ENCODE measurements around the gene TTLL11. TPM values are rescaled to one million over a fixed set of nuclear protein-coding genes. Genes with fewer than 3 reads are reported as not detected.

The TTLL11 gene
- total and polyA plus RNA-seq, 2 of the 8 experiments (the other 6 are each of a cell fraction or from before 2014, with no cell fraction given): 0.56 to 0.80 TPM

- H3K14ac ChIP-seq (ENCODE audit: insufficient read length): no peak overlapping the region
- no peak overlapping the region for H2BK15ac ChIP-seq (ENCODE audit: low read length)
- DNase-seq (ENCODE audit: low read depth in 1 of 2, low spot score in 2 of 2) (peak in 1 of 2 experiments; percentile 60), FAIRE-seq (peak; percentile 48)
- no peak overlapping the region for H3K18ac ChIP-seq (ENCODE audit: extremely low read depth, low read length)
- H3K23me2 ChIP-seq (ENCODE audit: low read depth, low read length): no peaks in the 10 kb centered on the region
- no peak overlapping the region for H3K27ac ChIP-seq (ENCODE audit: low read depth, low read length)
- no peaks in the 10 kb centered on the region for H3K79me1 ChIP-seq (ENCODE audit: low read depth, low read length)
- H3K23ac ChIP-seq (ENCODE audit: insufficient read length): no peak overlapping the region
- H2BK20ac ChIP-seq (ENCODE audit: low read length): no peak overlapping the region
- ChIA-PET CTCF (ENCODE audit: partially characterized antibody) (interaction anchor here (0.6 to 3.7 kb wide), 26 partner anchors 8 to 436 kb away, joined by 3 to 14 read pairs (median 4); partner anchors contain the start of gene GGTA1), POLR2A (ENCODE audit: partially characterized antibody) (interaction anchor here (0.6 kb wide), 1 partner anchor 528 kb away, joined by 3 read pairs; no protein-coding TSS in a partner anchor)
- H3K27me3 ChIP-seq (replicated peaks in 1 of 4; ENCODE audit: control insufficient read depth in 3 of 4, extremely low read depth in 1 of 4, insufficient read depth in 3 of 4, low read length in 3 of 4): no peaks in the 10 kb centered on the region; a peak in 2 of 7 replicates
- no peak overlapping the region for H2BK5ac ChIP-seq (ENCODE audit: low read depth, low read length)
- no peaks in the 10 kb centered on the region for H3K36me3 ChIP-seq (ENCODE audit: control insufficient read depth in 2 of 4, insufficient read depth in 4 of 4, low read length in 3 of 4)
- H3K4me3 ChIP-seq (ENCODE audit: extremely low read depth in 1 of 4, insufficient read depth in 2 of 4, low read depth in 3 of 4, low read length in 4 of 4): no peak overlapping the region
- WGBS, 2 experiments (ENCODE audit: extremely low coverage in 1 of 2, insufficient coverage in 1 of 2, insufficient read length in 1 of 2, insufficient replicate concordance in 2 of 2, low coverage in 1 of 2, low lambda C conversion rate in 2 of 2, missing lambda C conversion rate in 1 of 2): 75% methylated on average over 9 of the region's 9 CpGs; no CpG with 5 or more reads in 1 of the 2 experiments
- H3K4me2 ChIP-seq (ENCODE audit: insufficient read depth in 1 of 2, low read depth in 2 of 2, low read length in 2 of 2): no peak overlapping the region
- no peak overlapping the region for H3K4ac ChIP-seq (replicated peaks; ENCODE audit: insufficient read length, low read depth, low read length)
- no peak overlapping the region for H2AFZ ChIP-seq (ENCODE audit: low read length)
- no peak overlapping the region for H3K56ac ChIP-seq (replicated peaks; ENCODE audit: insufficient read length, low read depth, low read length)
- H4K5ac ChIP-seq (ENCODE audit: insufficient read length, low read depth, low read length): no peak overlapping the region
- H4K20me1 ChIP-seq (replicated peaks in 1 of 2; ENCODE audit: control insufficient read depth in 1 of 2, insufficient read depth in 2 of 2, low read length in 2 of 2): no peaks in the 10 kb centered on the region
- no peaks in the 10 kb centered on the region for H3K9me3 ChIP-seq (ENCODE audit: insufficient read depth in 2 of 2, low read depth in 1 of 2, low read length in 1 of 2)
- no peak overlapping the region for H3K9ac ChIP-seq (replicated peaks in 1 of 4; ENCODE audit: extremely low read depth in 1 of 4, low read depth in 3 of 4, low read length in 3 of 4)
- no peak overlapping the region for H4K8ac ChIP-seq (ENCODE audit: extremely low read depth, insufficient read depth, low read length)
- peaks cover 0 to 5% (median 1%) of the 10 kb centered on the region in 4 experiments; a peak in 2 of 7 replicates for H3K4me1 ChIP-seq (replicated peaks in 1 of 4; ENCODE audit: control insufficient read depth in 3 of 4, insufficient read depth in 4 of 4, low read length in 3 of 4)
- H2AK5ac ChIP-seq (ENCODE audit: low read depth, low read length): no peak overlapping the region
- no peak overlapping the region for H2BK12ac ChIP-seq (ENCODE audit: low read depth, low read length)
- no peaks in the 10 kb centered on the region for H3K79me2 ChIP-seq (ENCODE audit: control insufficient read depth in 1 of 2, insufficient read depth in 2 of 2, low read length in 2 of 2)
- H2BK120ac ChIP-seq (replicated peaks; ENCODE audit: low read depth, low read length): no peak overlapping the region
- H4K91ac ChIP-seq (replicated peaks; ENCODE audit: insufficient read length, low read length): no peak overlapping the region
- TF ChIP-seq CEBPB (IDR thresholded peaks at IDR 0.05; ENCODE audit: low read depth, low read length) (no peak), RAD21 (IDR thresholded peaks at IDR 0.05 in 1 of 2, conservative IDR thresholded peaks at IDR 0.05 in 1 of 2; ENCODE audit: low read depth in 2 of 2, low read length in 2 of 2) (peak; percentile 53 to 59), RNF2 (IDR thresholded peaks at IDR 0.05; ENCODE audit: borderline replicate concordance, low read depth, low read length, missing control alignments, poor library complexity, severe bottlenecking) (no peak), KDM5A (IDR thresholded peaks at IDR 0.05; ENCODE audit: low read length) (no peak), TEAD4 (IDR thresholded peaks at IDR 0.05; ENCODE audit: low read depth, low read length) (no peak), JUN (IDR thresholded peaks at IDR 0.05; ENCODE audit: low read depth, low read length) (no peak), BRCA1 (IDR thresholded peaks at IDR 0.05; ENCODE audit: low read depth, low read length) (no peak), POU5F1 (IDR thresholded peaks at IDR 0.05; ENCODE audit: low read depth, low read length) (no peak), NRF1 (IDR thresholded peaks at IDR 0.05; ENCODE audit: low read depth, low read length) (no peak), USF2 (IDR thresholded peaks at IDR 0.05; ENCODE audit: low read length) (no peak), SP4 (IDR thresholded peaks at IDR 0.05; ENCODE audit: low read length) (no peak)
These were observed 157.4 kb downstream of the TTLL11 start for GRCh38 chr9:121935739-121936138.

Data from H1 (cell line).